ENCODE results near the gene TWIST2. TPM values are rescaled to one million over a fixed set of nuclear protein-coding genes. Genes with fewer than 3 reads are reported as not detected.

TWIST2 gene
- total RNA-seq, 1 donor from 2014 or later: 0.16 TPM

DNA sequence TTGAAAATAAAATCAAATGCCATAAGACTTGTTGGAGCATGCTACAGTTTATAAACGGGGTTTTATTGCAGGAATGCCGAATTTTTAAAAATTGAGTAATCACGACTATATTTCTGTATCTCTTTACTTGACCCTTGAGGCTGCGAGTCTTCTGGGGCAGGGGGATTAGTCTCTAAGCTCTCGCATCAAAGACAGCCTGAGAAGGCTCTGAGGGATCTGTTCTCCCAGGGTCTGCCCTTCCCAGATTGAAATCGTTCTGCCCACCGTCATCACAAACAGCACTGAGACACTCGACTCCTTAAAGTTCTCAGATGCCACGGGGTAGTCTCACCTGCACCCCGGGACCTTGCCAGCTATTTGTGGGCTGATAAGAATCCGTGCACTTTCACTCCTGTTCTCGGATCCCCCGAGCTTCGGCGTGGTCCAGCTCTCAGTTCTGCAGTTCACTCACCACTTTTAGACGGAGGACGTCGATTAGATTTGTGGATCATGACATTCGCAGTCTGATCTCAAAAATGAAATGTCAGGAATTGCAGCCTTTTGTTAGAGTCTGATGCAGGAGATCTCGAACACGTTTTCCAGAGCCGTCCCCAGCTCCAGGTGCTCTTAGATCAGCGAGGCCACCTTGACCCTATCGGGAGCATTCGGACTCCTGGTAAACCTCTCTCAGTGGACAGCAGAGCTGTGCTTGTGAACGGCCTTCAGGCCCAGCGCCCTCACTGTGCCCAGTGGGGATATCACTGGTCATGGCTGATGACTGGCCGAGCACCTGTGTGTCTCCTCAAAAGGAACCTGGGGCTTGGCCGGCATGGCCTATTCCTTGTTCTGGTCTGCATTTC is 43.0 kb downstream of the TWIST2 start:
- no peak for DNase-seq

DNA sequence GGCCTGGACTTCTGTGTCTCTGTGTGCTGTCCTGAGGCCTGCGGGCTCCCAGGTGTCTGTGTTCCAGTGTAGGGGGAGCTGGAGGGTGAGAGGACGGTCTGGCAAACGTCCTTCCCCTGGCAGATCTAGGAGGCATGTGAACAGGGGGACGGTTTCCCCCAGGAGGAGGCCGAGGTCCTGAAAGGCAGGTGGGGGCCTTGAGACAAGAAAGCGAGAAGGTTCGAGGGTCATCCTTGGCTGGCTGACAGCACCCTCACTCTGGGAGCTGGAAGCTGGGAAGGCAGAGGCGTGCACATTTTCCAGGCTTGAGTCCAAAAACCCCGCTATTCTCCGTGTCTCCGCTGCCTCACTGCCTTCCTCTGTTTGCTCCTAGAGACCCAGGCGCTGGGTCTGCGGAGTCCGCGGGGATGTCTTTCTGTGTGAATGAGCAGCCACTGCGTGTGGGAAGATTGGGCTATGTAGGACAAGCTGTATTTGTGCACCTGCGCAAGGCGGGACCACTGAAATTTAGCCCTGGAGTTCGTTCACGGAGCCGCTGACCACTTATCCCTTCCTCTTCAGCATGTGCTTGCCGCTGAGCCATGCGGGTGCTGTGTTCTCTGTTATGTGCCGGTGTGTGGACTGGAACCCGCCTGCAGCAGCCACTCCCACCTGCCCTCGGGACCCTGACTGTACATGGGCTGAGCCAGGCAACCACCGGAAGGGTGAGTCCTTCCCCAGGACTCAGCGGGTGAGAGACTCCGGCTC is 43.7 kb downstream of the TWIST2 start:
- no peak for DNase-seq

DNA sequence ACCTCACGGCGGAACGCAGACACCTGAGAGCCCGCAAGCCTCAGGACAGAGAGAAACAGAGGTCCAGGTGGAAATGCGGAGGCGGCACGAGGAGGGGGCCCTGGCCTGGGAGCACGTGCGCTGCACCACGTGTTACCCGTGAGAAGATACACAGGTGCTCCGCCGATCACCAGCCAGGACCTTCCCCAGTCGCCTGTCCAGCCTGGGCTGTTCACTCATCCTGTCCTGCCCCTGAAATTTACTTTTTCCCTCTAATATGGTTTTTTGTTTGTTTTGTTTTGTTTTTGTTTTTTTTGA is 44.3 kb downstream of the TWIST2 start:
- no peak for DNase-seq

DNA sequence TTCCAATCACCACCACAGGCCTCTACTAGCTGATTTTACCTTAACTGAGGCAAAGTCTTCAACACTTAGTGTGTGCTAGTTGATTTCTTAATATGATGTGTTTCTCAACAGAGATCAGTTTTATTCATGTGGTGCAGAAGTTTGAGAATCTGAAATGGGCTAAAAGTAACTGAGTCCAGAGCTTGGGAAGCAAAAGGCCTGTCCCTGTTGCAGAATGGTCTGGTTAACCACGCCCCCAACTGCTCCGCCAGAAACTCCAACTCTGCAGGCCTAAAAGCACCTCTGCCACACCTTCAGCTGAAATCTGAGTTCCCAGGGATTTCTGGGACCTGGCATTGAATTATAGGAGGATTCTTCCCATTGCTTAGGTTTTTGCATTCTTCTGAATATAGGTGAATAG is 44.9 kb downstream of the TWIST2 start:
- DNase-seq: no peak

DNA sequence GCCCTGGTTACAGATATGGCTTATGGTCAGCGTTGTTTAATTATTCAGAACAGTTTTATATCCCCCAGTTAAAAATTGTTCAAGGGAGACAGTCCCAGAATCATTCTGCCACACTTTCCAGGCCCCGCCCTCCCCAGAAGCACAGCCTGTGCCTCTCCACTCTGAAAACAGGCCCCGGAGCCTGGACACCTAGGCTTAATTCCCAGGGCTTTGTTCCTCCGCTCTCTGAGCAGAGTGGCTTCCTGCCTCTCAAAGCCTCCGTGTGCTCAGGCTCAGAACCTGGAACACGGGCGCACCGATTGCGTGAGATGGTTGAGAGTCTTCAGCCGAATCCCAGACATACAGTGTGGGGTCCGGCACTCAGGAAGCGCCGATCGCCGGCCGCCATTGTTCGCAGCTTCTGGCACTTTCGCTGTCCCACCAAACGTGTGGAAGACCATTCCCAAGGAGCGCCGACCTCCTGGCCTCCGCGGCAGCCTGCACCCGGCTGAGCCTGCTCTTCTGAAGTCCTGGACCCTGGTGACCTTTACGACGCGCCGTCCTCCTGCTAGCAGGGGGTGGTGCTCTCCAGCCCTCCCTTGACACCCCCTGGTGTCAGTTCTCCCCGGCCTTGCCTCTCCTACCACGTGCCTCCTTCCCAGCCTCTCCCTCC is 45.6 kb downstream of the TWIST2 start:
- no peak for DNase-seq

DNA sequence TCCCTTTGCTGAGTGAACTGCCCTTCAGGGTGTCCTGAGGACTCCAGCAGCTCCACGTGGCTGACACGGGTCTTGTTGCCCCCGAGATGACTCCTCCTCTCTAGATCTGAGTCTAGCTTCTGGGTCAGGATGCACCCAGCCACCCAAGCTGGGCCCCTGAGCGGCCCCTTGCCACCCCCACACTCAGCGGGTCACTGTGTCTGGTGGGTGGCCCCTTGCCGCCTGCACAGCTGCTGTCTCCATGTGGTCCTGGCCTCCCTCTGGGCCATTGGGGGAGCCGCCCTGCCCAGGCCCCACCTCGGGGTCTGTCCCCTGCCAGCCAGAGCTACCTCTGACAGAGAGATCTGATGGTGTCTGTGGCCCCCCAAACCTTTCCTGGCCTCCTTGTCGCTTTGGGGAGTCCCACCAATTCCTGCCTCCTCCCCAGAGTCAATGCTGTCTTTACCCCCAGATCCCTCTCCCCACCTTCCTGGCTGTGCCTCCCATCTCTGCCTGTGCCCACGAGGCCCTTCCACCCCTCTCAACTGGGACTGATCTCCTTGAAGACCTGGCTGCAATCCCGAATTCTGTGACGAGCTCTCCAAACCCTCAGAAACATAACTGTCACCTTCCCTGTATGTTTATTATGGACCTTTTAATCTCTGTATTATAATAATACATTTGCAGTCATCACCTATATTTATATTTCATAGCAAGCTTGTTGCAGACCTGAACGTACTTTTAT is 46.5 kb downstream of the TWIST2 start:
- DNase-seq: no peak

DNA sequence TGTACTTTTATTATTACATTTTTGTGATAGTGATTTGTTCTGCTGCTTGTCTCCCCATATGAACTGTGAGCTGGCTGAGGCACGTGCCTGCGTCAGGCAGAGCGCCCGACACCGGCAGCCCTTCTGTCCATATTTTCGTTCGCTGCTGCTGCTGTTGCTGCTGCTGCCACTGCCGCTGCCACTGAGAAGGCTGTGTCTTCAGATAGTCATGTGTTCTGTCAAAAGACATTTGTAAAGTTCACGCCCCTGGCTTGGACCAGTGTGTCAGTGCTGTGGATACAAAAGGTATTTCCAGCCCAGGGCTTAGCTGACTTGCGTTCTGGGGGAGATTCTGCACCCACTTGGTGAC is 47.0 kb downstream of the TWIST2 start:
- DNase-seq: no peak

DNA sequence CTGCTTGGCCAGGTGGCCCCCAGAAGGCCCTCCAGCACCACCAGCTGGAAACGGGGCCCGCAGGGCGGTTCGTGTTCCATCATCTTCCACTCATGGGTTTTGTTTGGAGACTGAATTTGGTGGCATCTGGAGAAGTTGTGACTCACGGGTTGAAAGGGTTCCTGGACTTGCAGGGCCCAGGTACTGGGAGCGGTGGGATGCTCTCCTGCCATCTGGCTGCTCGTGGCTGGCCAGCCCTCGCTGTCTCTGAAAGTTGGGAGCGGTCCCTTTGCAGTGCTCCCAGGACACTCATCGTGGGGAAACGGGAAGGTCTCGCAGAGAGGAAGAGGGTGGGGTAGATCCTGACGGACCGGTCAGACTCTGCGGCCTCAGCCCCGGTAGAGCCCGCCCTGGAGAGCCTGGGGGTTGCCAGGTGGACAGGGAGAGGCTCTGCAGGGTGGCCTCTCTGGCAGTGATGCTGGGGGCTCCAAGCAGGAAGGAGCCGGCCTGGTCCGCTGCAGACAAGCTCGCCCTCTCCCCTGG is 47.5 kb downstream of the TWIST2 start:
- DNase-seq: no peak

DNA sequence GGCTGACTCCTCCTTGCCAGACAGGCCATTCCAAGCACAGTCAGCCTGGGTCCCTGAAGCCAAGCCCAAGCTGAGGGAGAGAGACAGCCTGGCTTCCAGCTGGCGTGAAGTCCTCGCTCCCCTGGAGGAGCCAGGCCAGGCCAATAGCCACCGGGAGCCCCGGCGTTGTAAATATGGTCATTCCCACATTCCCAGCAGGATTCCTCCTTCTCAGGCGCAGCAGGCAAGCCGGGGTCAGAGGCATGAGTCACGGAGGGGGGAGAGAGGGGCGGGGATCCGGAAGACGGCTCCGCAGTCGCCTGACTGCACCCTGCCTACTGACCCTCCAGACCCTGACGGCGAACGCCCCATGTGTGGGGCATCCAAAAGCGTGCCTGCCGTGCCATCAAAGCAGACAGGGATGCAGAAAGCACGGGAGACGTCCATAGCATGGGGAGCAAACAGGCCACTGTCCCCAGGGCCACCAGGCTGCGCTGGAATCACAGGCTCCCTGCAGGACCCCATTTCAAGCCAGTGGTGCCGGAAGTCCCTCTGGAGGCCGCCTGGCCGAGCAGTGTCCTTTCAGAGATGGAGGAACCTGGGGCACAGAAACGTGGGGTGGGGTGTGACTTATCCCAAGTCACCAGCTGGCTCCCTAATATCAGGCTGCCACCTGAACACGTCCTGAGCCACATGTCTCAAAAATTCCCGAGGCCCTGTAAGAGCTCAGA is 48.2 kb downstream of the TWIST2 start:
- DNase-seq: no peak

DNA sequence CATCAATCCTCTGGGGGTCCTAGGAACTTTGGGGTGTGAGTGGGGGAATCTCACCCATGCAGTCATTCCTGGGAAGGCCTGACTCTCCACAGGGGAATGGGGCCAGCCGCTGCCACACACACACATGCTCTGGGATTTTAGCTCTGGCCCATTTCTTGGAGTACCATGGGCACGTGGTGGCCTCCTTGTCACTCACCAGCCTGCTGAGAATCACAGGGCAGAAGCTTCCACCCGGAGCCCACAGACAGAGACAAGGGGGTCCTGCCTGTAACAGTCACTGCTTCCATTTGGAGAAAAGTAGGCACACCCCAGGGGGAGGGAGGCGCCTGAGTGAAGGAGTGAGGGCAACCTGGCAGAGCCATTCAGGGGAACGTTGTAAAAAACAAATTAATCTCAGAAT is 48.8 kb downstream of the TWIST2 start:
- DNase-seq: no peak

DNA sequence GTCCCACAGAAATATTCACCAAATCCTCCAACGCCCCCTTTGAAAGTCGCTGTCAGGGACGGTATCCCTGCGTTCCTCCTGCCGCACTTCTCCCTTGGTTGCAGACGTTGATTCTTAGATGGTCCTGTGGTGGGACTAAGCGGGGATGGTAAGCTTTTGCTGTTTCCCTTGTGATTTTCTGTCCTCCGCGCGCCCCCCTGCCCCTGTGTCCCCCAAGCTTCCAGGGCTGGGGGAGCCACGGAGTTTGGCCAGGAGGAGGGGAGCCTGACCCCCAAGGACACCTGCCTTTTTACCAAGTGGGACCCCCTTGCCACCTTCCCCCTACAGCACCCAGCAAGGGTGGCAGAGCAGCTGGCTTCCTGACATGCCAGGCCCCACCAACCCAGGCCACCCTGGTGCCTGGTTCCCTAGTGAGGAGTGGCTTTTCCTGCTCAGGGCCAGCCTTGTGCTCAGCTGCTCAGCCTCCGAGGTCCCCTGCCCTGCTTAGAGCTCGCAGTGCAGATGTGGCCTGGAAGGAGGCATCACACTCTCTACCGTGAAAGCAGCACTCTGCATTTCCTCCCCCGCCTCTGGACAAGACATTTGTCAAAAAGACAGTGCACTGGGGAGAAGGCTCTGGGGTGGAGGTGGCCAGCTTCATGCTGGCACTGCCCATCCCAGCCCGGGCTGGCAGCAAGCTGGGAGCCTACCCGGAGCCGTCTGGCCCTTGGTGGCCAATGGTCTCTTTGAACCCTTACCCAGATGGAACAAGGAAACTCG is 49.4 kb downstream of the TWIST2 start:
- DNase-seq: no peak

DNA sequence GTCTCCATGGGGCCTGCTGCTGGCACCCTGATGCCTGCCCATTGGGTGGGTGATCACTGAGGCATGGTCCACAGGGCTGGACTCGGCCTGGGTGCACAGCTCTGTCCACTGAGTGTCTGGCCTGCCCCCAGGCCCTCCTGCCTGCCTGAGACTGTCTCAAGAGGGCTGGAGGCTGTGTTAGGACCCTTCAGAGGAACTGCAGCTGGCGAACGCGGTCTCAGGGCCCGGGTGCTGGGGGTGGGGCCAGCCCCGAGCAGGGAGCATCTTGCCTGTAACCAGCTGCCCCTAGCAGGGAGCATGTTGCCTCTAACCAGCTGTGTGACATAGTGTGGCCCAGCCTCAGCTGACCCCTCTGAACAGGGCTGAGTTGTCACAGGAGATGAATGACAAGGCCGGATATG is 50.0 kb downstream of the TWIST2 start:
- DNase-seq: no peak

DNA sequence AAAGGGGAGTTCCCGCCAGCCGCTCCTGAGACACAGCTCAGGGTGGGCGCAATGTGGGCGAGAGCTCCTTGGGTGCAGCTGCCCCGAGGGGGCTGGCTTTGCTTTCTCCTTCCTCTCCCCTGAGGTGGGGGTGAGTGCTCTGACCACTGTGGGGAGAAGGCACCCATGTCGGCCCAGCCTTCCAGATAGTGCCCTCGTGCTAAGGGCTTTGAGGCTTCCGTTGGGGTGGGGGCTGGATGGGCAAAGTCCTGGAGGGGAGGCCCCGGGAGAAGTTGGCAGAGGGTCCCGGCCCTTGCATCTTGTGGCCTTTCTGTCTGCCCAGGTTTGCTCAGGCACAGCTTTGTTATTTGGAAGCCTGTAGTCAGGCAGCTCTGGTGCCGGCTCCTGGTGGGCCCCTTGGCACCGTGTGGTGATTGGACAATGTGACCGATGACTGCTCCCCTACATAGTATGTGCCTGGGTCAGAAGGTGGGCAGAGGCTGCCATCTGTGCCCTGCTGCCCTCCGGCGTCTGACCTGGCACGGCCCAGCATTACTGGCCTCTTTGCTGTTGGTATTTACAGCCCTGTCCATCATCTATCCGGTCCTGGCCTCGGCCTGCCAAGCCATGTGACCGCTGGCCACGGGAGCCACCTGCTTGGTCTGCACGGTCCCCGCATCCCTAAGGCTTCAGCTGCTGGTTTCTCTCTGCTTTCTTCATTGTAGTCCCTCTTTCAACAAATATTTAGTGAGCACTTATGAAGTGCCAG is 50.8 kb downstream of the TWIST2 start:
- no peak for DNase-seq

DNA sequence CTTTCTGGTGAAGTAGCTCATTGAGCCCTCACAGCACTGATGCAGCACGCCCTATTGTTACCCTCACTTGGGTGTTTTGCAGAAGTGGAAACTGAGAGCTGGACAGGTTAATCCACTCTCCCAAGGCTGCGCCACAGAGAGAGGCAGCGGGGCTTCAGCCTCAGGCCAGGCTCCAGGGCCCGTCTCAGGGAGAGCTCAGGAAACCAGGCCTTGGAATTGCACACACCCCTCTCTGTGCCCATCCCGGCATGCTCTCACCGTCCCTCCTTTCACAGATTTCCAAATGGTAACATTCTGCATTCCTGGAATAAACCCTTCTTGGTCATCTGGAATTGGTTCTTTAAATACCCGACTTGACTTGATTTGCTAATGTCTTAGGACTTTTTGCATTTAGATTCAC is 51.5 kb downstream of the TWIST2 start:
- DNase-seq: no peak

DNA sequence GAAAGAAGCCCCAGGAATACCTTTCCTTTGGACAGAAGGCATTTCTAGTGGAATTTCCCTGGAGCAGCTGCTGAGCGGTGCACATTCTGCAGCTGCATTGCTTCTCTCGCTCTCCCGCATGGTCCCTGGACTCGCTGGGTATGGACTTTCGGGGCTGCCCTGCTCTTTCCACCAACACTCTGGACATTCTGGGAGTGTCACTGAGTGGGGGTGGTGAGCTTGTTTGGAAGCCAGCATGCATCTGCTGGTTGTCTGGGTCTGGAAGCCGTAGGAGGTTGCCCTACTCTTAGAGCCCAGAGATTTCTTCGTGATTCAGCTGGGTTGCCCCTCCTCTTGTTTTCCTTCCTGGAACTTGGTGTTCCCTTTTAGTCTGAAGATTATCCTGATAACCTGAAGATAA is 52.6 kb downstream of the TWIST2 start:
- DNase-seq: no peak

DNA sequence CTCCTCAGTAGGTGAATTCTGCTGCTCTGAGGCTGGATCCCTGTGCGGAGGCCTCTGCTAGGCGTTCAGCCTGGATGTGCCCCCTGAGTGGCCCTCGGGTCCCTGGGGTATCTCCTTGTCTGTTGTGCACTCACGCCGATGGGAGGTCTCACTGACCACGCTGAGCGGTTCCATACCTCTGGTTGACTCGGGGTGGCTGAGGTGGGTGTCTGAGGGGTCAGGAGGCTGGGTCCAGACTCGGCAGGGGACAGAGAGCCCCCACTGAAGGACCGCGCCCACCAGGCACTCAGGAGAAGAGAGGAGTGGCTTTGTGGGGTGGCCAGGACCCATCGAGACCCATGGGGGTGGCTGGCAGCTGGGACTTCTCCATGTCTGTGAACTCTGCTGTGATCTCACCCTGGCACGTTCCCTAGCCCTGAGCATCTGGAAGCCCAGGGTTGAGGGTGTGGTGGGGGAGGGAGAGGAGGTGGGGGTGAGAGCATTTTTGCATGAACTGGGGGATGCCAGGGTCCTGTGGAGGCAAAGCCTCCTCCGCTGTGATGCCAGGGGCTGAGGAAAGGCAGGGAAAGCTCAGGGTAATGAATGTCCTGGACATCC is 53.7 kb downstream of the TWIST2 start:
- no peak for DNase-seq

DNA sequence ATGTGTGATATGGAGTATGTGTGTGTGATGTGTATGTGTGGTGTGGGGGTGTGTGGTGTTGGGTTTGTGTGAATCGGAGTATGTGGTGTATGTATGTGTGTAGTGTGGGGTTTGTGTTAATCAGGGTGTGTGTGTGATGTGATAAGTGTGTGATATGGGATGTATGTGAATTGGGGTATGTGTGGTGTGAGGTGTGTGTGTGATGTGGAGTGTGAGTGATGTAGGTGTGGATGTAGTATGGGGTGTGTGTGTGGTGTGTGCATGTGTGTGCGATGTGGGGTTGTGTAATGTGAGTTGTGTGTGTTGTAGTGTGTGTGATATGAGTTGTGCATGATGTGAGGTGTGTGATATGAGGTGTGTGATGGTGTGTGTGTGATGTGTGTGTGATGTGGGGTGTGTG is 54.4 kb downstream of the TWIST2 start:
- DNase-seq: no peak

DNA sequence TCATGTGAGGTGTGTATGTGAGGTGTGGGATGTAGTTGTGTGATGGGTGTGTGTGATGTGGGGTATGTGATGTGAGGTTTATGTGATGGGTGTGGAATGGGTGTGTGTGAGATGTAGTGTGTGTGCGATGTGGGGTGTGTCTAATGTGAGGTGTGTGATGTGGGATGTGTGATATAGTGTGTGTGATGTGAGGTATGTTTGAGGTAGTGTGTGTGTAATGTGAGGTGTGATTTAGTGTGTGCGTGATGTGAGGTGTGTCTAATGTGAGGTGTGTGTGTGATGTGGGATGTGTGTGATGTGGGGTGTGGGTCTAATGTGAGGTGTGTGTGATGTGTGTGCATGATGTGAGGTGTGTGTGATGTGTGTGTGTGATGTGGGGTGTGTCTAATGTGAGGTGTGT is 55.3 kb downstream of the TWIST2 start:
- no peak for DNase-seq

DNA sequence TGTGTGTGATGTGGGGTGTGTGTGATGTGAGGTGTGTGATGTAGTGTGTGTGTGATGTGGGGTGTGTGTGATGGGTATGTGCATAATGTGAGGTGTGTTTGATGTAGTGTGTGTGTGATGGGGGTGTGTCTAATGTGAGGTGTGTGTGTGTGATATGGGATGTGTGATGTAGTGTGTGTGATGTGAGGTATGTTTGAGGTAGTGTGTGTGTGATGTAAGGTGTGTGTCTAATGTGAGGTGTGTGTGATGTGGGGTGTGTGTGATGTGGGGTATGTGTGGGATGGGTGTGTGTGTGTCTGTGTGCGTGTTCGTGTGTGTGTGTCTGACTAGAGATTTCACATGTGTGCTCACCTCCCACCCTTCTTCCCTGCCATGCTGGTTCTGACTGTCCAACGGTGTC is 56.3 kb downstream of the TWIST2 start:
- no peak for DNase-seq

DNA sequence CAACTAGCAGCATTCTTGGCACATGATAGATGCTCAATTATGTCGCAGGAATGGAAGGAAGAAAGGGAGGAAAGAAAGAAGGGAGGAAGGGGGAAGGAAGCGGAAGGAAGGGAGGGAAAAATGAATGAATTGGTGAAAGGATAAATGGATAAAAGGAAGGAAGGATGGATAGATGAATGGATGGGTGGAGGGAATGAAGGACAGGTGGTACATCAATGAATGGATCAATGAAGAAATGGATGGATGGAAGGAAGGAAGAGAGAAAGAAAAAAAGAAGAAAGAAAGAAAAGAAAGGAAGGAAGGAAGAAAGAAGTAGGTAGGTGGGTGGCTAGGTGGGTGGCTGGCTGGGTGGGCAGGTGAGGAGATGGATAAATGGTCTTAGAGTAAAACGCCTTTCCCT is 56.8 kb downstream of the TWIST2 start:
- DNase-seq: no peak
